Inflammatory macrophage treated with lipopolysaccharide for 4 hours (primary cell): Measurements from ENCODE around the gene KIRREL2.
"Not testable (repeated sequence)": the region's sequence is repeated elsewhere in the genome, so short reads cannot be mapped to it uniquely, and the experiment has no call there.

ENCODE experiments used
- DNase-seq: peaks from one replicate; pipeline ENCODE4 v3.0.0-alpha.2; 2020

KIRREL2 gene

DNA sequence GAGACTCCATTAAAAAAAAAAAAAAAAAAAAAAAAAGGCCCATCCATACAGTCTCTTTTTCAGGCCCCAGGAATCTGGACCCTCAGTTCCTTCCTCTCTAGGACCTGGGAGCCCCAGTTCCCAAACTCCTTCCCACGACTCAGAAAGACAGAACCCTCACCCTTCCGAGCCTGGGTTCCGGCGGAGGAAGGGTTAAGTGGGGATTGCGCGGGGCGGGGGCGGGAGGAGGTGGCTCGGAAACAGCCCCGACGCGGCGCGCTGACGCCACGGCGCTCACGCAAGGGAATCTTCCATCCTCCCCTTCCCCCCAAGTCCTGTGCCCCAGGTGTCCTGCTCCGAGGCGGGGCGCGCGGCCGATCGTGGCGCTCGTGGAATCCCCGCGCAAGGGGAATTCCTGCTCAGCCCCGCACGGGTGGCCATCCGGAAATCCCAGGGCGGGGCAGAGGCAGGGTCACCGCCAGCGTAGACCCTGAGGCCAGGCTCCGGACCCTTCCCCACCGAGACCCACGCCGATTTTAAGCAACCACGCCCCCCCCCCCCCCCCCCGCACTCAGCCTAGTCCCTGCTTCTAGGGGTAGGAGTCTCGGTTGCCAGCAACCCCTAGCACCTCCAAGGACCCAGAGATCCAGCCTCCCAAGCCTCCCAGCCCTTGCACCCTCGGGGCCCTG is 43.0 kb downstream of the KIRREL2 start:
- DNase-seq: peak; percentile 85

DNA sequence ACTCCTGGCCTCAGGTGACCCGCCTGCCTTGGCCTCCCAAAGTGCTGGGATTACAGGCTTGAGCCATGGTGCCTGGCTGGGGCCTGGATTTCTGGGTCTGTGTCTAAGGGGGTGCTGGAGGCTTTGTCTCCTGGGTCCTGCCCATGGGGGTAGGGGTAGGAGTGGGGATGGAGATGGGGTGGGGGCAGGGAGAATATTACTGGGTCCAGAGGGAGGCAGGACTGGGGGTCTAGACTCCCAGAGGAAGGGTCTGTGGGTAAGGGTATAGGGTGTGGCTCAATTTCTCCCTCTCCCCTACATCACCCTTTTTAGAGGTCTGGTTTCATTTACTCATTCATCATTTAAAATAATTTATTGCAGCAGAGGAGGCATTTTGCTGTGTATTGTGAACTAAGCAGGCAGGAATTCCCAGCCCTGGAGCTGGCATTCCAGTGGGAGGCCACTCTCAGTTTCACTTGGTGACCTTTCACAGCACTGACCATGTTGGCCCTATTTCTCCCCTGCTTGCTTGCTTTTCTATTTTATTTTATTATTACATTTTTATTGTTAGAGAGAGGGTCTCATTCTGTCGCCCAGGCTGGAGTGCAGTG is 44.4 kb downstream of the KIRREL2 start:
- peak; percentile 41 for DNase-seq

- peak; percentile 73 for DNase-seq
Observed at GRCh38 chr19:35901854-35902661, 45.3 kb downstream of the KIRREL2 start, which contains the start of gene HCST. Gene HCST (plus strand): TSS chr19:35902529. CDS start chr19:35902594, 65 bp downstream.

DNA sequence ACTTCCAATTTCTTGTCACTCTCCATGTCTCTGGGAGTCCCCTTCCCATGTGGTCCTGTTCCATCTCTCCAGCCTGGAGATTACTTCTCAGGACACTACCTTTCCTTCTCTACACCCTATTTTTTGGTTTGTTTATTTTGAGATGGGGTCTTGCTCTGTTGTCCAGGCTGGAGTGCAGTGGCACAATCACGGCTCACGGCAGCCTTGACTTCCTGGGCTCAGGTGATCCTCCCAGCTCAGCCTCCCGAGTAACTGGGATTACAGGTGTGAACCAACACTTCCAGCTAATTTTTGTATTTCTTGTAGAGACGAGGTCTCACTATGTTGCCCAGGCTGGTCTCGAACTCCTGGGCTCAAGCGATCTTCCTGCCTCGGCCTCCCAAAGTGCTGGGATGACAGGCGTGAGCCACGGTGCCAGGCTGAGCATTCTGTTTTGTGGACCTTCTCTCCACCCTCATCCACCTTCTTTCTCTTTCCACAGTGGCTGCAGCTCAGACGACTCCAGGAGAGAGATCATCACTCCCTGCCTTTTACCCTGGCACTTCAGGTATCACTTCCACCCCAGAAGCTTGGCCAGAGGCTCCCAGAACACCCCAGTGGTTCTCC is 46.3 kb downstream of the KIRREL2 start:
- DNase-seq: no peak

DNA sequence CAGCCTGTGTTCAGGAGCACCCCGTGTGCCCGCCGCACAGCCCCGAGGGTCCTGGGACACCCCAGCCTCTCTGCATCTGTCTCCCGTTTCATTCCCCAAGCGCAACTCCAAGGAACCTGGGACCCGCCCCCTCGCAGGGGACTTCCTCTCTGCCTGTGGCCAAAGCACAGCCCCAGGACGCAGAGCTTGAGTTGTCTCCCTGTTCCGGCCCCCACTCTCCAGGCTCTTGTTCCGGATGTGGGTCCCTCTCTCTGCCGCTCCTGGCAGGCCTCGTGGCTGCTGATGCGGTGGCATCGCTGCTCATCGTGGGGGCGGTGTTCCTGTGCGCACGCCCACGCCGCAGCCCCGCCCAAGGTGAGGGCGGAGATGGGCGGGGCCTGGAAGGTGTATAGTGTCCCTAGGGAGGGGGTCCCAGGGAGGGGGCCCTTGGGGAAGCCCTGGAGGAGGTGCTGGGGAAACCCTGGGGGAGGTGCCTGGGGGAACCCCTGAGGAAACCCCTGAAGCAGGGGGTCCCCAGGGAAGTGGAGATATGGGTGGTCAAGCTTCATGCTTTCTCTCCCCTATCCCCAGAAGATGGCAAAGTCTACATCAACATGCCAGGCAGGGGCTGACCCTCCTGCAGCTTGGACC is 47.0 kb downstream of the KIRREL2 start:
- peak; percentile 90 for DNase-seq

GRCh38 chr19:35904311-35905068 is 47.8 kb downstream of the KIRREL2 start:
- peak; percentile 73 for DNase-seq

DNA sequence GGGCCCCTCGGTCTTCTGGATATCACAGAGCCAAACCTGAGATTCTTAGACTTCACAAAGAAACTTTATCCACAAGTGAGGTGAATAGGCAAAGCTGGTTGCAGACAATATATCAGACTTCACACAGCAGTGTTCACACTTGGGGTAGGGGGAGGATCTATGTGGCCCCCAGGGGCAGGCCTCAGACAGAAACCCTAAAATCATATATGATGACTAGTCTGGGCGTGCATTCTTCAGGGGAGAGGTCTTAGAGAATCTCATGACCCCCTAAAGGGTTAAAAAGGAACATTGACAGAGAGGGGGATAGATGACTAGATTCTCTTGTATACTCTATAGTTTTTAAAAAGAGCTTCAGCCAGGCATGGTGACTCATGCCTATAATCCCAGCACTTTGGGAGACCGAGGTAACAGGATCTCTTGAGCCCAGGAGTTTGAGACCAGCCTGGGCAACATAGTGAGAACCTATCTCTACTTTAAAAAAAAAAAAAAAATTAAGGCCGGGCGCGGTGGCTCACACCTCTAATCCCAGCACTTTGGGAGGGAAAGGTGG is 48.5 kb downstream of the KIRREL2 start:
- no peak for DNase-seq

DNA sequence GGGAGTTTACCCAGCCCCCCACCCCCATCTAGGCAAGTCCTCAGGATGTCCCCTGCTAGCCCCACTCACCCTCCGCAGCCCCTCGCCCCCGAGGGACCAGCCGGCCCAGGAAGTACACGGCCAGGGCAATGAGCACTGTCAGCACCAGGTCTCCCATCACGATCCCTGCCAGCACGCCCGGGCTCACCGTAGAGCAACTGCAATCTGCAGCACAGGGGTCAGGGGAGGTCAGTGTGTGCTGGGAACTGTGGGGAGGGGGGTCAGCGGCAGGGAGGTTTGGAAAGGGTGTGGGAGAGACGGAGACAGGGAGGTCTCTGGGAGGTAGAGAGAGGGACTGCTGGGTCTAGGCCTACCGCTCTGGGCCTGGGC is 50.6 kb downstream of the KIRREL2 start:
- DNase-seq: no peak

DNA sequence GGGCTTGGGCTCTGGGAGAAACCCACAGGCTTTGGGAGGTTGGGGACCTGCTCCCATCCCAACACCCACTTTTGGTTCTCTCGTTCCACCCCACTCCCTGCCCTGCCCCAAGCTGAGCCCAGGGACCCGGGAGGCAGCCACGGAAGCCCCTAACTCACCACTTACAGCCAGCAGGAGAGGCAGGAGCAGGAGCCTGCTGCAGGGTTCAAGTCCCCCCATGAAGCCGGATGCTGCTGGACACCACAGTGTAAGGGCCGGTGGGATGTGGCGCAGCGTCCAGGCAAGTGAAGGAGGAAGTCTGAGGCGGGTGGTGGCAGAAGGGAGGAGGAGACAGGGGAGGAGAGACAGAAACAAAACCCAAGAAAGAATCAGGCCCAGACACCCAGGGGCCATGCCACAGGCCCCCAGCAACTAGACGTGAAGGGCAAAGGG is 51.3 kb downstream of the KIRREL2 start, which contains the start of gene TYROBP:
Gene TYROBP (minus strand): TSS at position 286 of the 432 bp plus-strand sequence. CDS start 67 bp downstream, at position 219.
- DNase-seq: peak; percentile 77

GRCh38 chr19:35908973-35909683 is 52.4 kb downstream of the KIRREL2 start:
- peak; percentile 99 for DNase-seq

DNA sequence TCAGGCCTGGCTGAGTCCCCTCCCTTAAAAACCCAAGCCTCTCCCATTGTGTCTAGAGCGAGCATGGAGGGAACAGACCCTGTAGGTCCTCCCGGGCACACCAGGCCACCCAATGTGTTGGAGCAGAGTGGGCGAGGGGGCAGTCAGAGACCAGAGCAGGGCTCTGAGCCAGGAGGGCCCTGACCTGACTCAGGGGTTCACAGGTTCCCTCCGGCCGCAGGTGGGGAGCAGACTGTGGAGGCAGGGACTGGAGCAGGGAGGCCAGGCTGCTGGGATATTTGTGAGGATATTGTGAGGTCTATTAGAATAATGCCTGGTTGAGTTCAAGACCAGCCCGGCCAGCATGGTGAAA is 52.9 kb downstream of the KIRREL2 start:
- no peak for DNase-seq

GRCh38 chr19:35910355-35910754 is 53.6 kb downstream of the KIRREL2 start:
- DNase-seq: not testable (repeated sequence)

DNA sequence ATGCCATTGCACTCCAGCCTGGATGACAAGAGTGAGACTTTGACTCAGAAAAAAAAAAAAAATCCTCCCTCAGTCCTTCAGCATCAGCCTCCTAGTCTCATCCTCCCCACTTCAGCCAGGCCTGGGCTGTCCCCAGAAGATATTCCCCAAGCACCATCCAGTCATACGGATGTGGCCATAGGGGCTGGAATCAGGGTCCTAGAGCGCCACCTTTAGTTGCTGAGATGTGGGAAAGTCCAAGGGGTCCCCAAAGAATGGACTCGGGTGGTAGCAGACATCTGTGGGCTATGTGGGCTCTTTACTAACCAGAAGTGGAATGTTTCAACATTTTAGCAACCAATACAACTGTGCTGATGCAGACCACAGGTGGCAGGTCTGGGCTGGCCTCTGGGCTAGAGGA is 54.5 kb downstream of the KIRREL2 start:
- peak; percentile 30 for DNase-seq

- DNase-seq: no peak
Observed at GRCh38 chr19:35911790-35912189, 55.1 kb downstream of the KIRREL2 start.

DNA sequence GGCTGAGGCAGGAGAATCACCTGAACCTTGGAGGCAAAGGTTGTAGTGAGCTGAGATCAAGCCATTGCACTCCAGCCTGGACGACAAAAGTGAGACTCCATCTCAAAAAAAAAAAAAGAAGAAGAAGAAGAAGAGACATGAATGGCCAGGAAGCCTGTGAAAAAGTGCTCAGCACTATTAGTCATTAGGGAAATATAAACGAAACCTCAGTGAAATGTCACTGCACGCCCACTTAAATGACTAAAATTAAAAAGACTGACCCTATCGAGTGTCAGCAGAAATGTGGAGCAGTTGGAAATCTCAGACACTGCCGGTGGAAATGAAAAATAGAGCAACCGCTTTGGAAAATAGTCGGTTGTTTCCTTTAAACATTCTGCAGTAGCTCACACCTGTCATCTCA is 56.9 kb downstream of the KIRREL2 start:
- DNase-seq: peak; percentile 97

- peak; percentile 83 for DNase-seq
Observed at GRCh38 chr19:35915443-35915842, 58.7 kb downstream of the KIRREL2 start.
